ENCODE data around the gene TIPIN.

DNA sequence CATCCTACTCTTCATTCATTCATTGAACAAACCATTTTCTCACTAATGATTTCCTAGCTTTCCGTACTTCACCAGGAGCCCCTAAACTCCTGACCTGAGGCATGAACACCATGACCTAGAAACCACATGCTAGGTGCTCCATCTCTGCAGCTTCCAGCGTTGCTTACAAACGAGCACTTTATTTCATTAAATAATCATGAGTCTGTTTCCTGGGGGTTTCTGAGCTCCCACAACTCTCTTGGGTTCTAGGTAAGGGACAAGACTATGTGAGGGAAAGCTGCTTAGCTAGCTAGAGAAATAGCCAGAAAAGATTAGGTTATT, 31.5 kb upstream of the TIPIN start:
- no peak for TF ChIP-seq TAF1 (IDR thresholded peaks at IDR 0.05; ENCODE audit: borderline replicate concordance, insufficient read depth, low read length)
- TF ChIP-seq POLR2AphosphoS5 (IDR thresholded peaks at IDR 0.05; ENCODE audit: low read depth, low read length), result no peak
- no peak for TF ChIP-seq SIN3A (IDR thresholded peaks at IDR 0.05; ENCODE audit: borderline replicate concordance, insufficient read depth, low read length)
- TF ChIP-seq, protein P1, sequence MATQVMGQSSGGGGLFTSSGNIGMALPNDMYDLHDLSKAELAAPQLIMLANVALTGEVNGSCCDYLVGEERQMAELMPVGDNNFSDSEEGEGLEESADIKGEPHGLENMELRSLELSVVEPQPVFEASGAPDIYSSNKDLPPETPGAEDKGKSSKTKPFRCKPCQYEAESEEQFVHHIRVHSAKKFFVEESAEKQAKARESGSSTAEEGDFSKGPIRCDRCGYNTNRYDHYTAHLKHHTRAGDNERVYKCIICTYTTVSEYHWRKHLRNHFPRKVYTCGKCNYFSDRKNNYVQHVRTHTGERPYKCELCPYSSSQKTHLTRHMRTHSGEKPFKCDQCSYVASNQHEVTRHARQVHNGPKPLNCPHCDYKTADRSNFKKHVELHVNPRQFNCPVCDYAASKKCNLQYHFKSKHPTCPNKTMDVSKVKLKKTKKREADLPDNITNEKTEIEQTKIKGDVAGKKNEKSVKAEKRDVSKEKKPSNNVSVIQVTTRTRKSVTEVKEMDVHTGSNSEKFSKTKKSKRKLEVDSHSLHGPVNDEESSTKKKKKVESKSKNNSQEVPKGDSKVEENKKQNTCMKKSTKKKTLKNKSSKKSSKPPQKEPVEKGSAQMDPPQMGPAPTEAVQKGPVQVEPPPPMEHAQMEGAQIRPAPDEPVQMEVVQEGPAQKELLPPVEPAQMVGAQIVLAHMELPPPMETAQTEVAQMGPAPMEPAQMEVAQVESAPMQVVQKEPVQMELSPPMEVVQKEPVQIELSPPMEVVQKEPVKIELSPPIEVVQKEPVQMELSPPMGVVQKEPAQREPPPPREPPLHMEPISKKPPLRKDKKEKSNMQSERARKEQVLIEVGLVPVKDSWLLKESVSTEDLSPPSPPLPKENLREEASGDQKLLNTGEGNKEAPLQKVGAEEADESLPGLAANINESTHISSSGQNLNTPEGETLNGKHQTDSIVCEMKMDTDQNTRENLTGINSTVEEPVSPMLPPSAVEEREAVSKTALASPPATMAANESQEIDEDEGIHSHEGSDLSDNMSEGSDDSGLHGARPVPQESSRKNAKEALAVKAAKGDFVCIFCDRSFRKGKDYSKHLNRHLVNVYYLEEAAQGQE (IDR thresholded peaks at IDR 0.05; ENCODE audit: insufficient read depth in 1 of 2, low read depth in 2 of 2, low read length in 2 of 2), result no peak

Measured in PFSK-1 (cell line).